Central memory CD8-positive, alpha-beta T cell (primary cell): Measurements from ENCODE around the gene WDR62.

Experiments used
- ATAC-seq: fragments of 150-1000 bp; cut with Tn5 transposase; replicated peaks from 2 replicates; pipeline ENCODE4 v1.10.0; 2022; ENCODE audit warnings: mild to moderate bottlenecking, moderate FRiP score, moderate number of reproducible peaks; ENCODE audit not compliant: poor library complexity, severe bottlenecking; ENCODE audit errors: extremely low read depth
- DNase-seq, 2 donors: peaks; one replicate each; pipeline ENCODE4 v3.0.0; 2021; ENCODE audit warnings: low spot score in 2 of 2
- H3K27ac Mint-ChIP-seq: one replicate; pipeline ENCODE4 v1.8.0; 2022; ENCODE audit warnings: low read depth, mild to moderate bottlenecking, moderate library complexity, mixed read lengths
- H3K27me3 Mint-ChIP-seq: one replicate; pipeline ENCODE4 v1.8.0; 2022; ENCODE audit warnings: mixed read lengths
- H3K36me3 Mint-ChIP-seq: one replicate; pipeline ENCODE4 v1.8.0; 2022; ENCODE audit warnings: mild to moderate bottlenecking, moderate library complexity, mixed read lengths; ENCODE audit not compliant: insufficient read depth
- H3K4me1 Mint-ChIP-seq: one replicate; pipeline ENCODE4 v1.8.0; 2022; ENCODE audit warnings: mixed read lengths
- H3K4me3 Mint-ChIP-seq: one replicate; pipeline ENCODE4 v1.8.0; 2022; ENCODE audit warnings: mild to moderate bottlenecking, moderate library complexity, mixed read lengths
- H3K9me3 Mint-ChIP-seq: one replicate; pipeline ENCODE4 v1.8.0; 2022; ENCODE audit warnings: mixed read lengths

WDR62 gene

GRCh38 chr19:36054733-36055686 lies at the start of gene WDR62:
TSS of gene WDR62 (plus strand) at chr19:36054897. CDS start at chr19:36054972, 75 bp downstream.
- Mint-ChIP-seq H3K9me3 (no peaks in the 10 kb centered on the region), H3K4me1 (peaks cover 33% of the 10 kb centered on the region), H3K4me3 (peak within 1 kb of the TSS; percentile 91), H3K27me3 (no peaks in the 10 kb centered on the region), H3K36me3 (peaks cover 10% of the 10 kb centered on the region), H3K27ac (peak within 1 kb of the TSS; percentile 72)
- ATAC-seq, result peak; percentile 71
- DNase-seq, result peak in 1 of 2 donors; percentile 17

- Mint-ChIP-seq H3K36me3 (peaks cover 4% of the 10 kb centered on the region), H3K4me3 (no peak overlapping the region), H3K9me3 (no peaks in the 10 kb centered on the region), H3K27ac (no peak overlapping the region), H3K4me1 (peaks cover 23% of the 10 kb centered on the region), H3K27me3 (no peaks in the 10 kb centered on the region)
- no peak for DNase-seq
- no peak for ATAC-seq
Measured at GRCh38 chr19:36006955-36007354, 47.7 kb upstream of the WDR62 start.

GRCh38 chr19:36008336-36008978 lies 46.2 kb upstream of the WDR62 start, which contains the start of gene SYNE4:
TSS of gene SYNE4 (minus strand) at chr19:36008813. CDS start at chr19:36008681, 132 bp downstream.
- H3K4me3 Mint-ChIP-seq, result peak within 1 kb of the TSS; percentile 51
- DNase-seq (no peak), ATAC-seq (no peak)
- no peaks in the 10 kb centered on the region for H3K9me3 Mint-ChIP-seq
- H3K27ac Mint-ChIP-seq, result no peak within 1 kb of the TSS
- H3K4me1 Mint-ChIP-seq, result peaks cover 25% of the 10 kb centered on the region
- no peaks in the 10 kb centered on the region for H3K27me3 Mint-ChIP-seq
- H3K36me3 Mint-ChIP-seq, result no peaks in the 10 kb centered on the region

GRCh38 chr19:36009220-36009619 lies 45.5 kb upstream of the WDR62 start:
- Mint-ChIP-seq H3K4me3 (peak overlapping the region; percentile 51), H3K27ac (no peak overlapping the region), H3K27me3 (no peaks in the 10 kb centered on the region), H3K4me1 (peaks cover 32% of the 10 kb centered on the region), H3K36me3 (peaks cover 2% of the 10 kb centered on the region), H3K9me3 (no peaks in the 10 kb centered on the region)
- DNase-seq (no peak), ATAC-seq (no peak)

GRCh38 chr19:36009633-36010379 lies 44.9 kb upstream of the WDR62 start:
- Mint-ChIP-seq H3K9me3 (no peaks in the 10 kb centered on the region), H3K4me1 (peaks cover 35% of the 10 kb centered on the region), H3K27ac (no peak overlapping the region), H3K27me3 (no peaks in the 10 kb centered on the region), H3K4me3 (peak overlapping the region; percentile 51), H3K36me3 (peaks cover 5% of the 10 kb centered on the region)
- ATAC-seq (no peak), DNase-seq (no peak)

- no peaks in the 10 kb centered on the region for H3K9me3 Mint-ChIP-seq
- ATAC-seq (no peak), DNase-seq (no peak)
- H3K27ac Mint-ChIP-seq, result no peak overlapping the region
- peaks cover 5% of the 10 kb centered on the region for H3K36me3 Mint-ChIP-seq
- H3K27me3 Mint-ChIP-seq, result no peaks in the 10 kb centered on the region
- H3K4me1 Mint-ChIP-seq, result peaks cover 41% of the 10 kb centered on the region
- peak overlapping the region; percentile 12 for H3K4me3 Mint-ChIP-seq
Measured at GRCh38 chr19:36010402-36010801, 44.3 kb upstream of the WDR62 start.

- Mint-ChIP-seq H3K9me3 (no peaks in the 10 kb centered on the region), H3K27ac (peak overlapping the region; percentile 95), H3K36me3 (peaks cover 7% of the 10 kb centered on the region), H3K27me3 (no peaks in the 10 kb centered on the region), H3K4me3 (peak overlapping the region; percentile 93), H3K4me1 (peaks cover 46% of the 10 kb centered on the region)
- DNase-seq, result no peak
- ATAC-seq, result no peak
Measured at GRCh38 chr19:36013280-36014011, 41.3 kb upstream of the WDR62 start.

- H3K27ac Mint-ChIP-seq, result peak within 1 kb of the TSS; percentile 95
- peaks cover 45% of the 10 kb centered on the region for H3K4me1 Mint-ChIP-seq
- peak; percentile 99 for ATAC-seq
- no peaks in the 10 kb centered on the region for H3K9me3 Mint-ChIP-seq
- H3K27me3 Mint-ChIP-seq, result no peaks in the 10 kb centered on the region
- H3K4me3 Mint-ChIP-seq, result peak within 1 kb of the TSS; percentile 93
- peak; percentile 96 to 99 for DNase-seq
- H3K36me3 Mint-ChIP-seq, result peaks cover 7% of the 10 kb centered on the region
Measured at GRCh38 chr19:36014012-36014924, 40.4 kb upstream of the WDR62 start, which contains the start of gene ALKBH6. TSS of gene ALKBH6 (minus strand) at chr19:36014213. CDS start at chr19:36013397, 816 bp downstream.

- Mint-ChIP-seq H3K9me3 (no peaks in the 10 kb centered on the region), H3K27me3 (no peaks in the 10 kb centered on the region), H3K27ac (no peak overlapping the region), H3K36me3 (peaks cover 10% of the 10 kb centered on the region), H3K4me1 (peaks cover 17% of the 10 kb centered on the region), H3K4me3 (no peak overlapping the region)
- DNase-seq (no peak), ATAC-seq (no peak)
Measured at GRCh38 chr19:36019061-36019670, 35.5 kb upstream of the WDR62 start.

- Mint-ChIP-seq H3K27me3 (no peaks in the 10 kb centered on the region), H3K9me3 (no peaks in the 10 kb centered on the region), H3K4me1 (no peaks in the 10 kb centered on the region), H3K36me3 (peaks cover 5% of the 10 kb centered on the region), H3K4me3 (no peak overlapping the region), H3K27ac (no peak overlapping the region)
- ATAC-seq (no peak), DNase-seq (no peak)
Measured at GRCh38 chr19:36023432-36023831, 31.3 kb upstream of the WDR62 start.

- Mint-ChIP-seq H3K27ac (no peak overlapping the region), H3K36me3 (no peaks in the 10 kb centered on the region)
Measured at GRCh38 chr19:36025541-36025940, 29.2 kb upstream of the WDR62 start.

More at GRCh38 chr19:36025541-36025940, 29.2 kb upstream of the WDR62 start:
- no peak for DNase-seq
- Mint-ChIP-seq H3K27me3 (no peaks in the 10 kb centered on the region), H3K9me3 (no peaks in the 10 kb centered on the region), H3K4me1 (no peaks in the 10 kb centered on the region), H3K4me3 (no peak overlapping the region)
- ATAC-seq, result no peak
